PC-9 (cell line): ENCODE measurements around the gene HSPA8.

Experiments
- EZH2 ChIP-seq: fragments of 200-600 bp; sonication (generic); IDR thresholded peaks from 2 replicates; pipeline ENCODE4 v1.8.0; 2017; ENCODE audit warnings: antibody characterized with exemption, low read depth
- TF ChIP-seq, protein P1 (sequence below): fragments of 200-600 bp; sonication (generic); conservative IDR thresholded peaks from 2 replicates; pipeline ENCODE4 v1.6.1; 2017; ENCODE audit warnings: mixed run types, antibody characterized with exemption, mild to moderate bottlenecking, moderate library complexity

DNA sequence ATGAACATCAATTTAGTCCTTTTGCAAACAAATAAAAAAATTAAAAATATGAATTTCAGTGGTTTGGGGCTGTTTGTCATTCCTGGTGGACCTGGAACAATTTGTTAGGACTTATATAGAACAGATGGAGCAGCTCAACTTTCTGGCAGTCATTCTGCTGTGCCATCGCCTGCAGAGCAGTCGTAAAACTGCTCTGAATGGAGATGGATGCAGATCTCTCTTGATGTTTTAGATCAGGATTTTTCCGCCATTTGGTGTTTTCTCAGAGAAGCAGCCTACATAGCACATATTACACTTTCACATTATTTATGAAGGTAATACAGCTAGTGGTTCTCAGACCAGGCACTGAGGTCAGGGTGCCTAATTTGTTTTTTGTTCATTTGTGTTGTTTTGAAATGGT lies 31.8 kb upstream of the HSPA8 start:
- TF ChIP-seq, protein P1, sequence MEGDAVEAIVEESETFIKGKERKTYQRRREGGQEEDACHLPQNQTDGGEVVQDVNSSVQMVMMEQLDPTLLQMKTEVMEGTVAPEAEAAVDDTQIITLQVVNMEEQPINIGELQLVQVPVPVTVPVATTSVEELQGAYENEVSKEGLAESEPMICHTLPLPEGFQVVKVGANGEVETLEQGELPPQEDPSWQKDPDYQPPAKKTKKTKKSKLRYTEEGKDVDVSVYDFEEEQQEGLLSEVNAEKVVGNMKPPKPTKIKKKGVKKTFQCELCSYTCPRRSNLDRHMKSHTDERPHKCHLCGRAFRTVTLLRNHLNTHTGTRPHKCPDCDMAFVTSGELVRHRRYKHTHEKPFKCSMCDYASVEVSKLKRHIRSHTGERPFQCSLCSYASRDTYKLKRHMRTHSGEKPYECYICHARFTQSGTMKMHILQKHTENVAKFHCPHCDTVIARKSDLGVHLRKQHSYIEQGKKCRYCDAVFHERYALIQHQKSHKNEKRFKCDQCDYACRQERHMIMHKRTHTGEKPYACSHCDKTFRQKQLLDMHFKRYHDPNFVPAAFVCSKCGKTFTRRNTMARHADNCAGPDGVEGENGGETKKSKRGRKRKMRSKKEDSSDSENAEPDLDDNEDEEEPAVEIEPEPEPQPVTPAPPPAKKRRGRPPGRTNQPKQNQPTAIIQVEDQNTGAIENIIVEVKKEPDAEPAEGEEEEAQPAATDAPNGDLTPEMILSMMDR, result no peak
- no peak for TF ChIP-seq EZH2
